HepG2 (cell line): ENCODE measurements around the gene RAPH1. TPM values are rescaled to one million over a fixed set of nuclear protein-coding genes. Genes with fewer than 3 reads are reported as not detected.
A peak's percentile ranks its signal among the peaks of the same experiment; 100 is the strongest.

Experiments used
- ATAC-seq: fragments of 200-7000 bp; cut with Tn5 transposase; 3 replicates; pipeline ENCODE4 v1.9.1; 2020; ENCODE audit warnings: mild to moderate bottlenecking, moderate library complexity
- BruUV-seq: library from RNA; stranded (reverse); fragments of 400-500 nt; replicated peaks from 2 replicates; lab custom pipeline; 2021; lab: Mats Ljungman, UMichigan
- CTCF ChIA-PET: fragments of 300-600 bp; formaldehyde crosslinking; extraction: SDS; loops from one replicate; lab custom pipeline; 2021; ENCODE audit warnings: low total read pairs, inconsistent platforms, low intra/inter-chr PET ratio; lab: Yijun Ruan, JAX
- POLR2A ChIA-PET: fragments of 350-600 bp; sonication (Branson Sonifier 250); formaldehyde crosslinking; loops from one replicate; lab custom pipeline; 2020; ENCODE audit warnings: antibody characterized with exemption, inconsistent platforms; lab: Yijun Ruan, JAX
- DNase-seq: peaks from one replicate; pipeline ENCODE4 v3.0.0-alpha.2; 2015; ENCODE audit warnings: low spot score
- FAIRE-seq: peaks from 3 replicates; lab custom pipeline; 2011; peaks lifted over from hg19 to GRCh38; lab: Jason Lieb, UNC
- H2AFZ ChIP-seq: one replicate; pipeline ENCODE4 v1.6.1; 2011; ENCODE audit warnings: low read length, inconsistent platforms
- H3K27ac ChIP-seq: fragments of 300-600 bp; 3 replicates; pipeline ENCODE4 v1.8.0; 2011; ENCODE audit warnings: mixed run types, mild to moderate bottlenecking, mixed read lengths, low read length, inconsistent platforms; ENCODE audit not compliant: insufficient read depth; ENCODE audit errors: extremely low read length
- H3K27me3 ChIP-seq, 2 experiments: fragments of 200-600 bp in 1 of 2; 2 replicates in 1 of 2; 3 replicates in 1 of 2; pipeline versions ENCODE4 v1.6.0 to v1.8.0; 2011; ENCODE audit warnings: low read length in 2 of 2, mild to moderate bottlenecking in 2 of 2, moderate library complexity in 2 of 2, inconsistent platforms in 1 of 2; ENCODE audit not compliant: insufficient read depth in 2 of 2, control insufficient read depth in 1 of 2
- H3K36me3 ChIP-seq, 2 experiments: fragments of 200-600 bp in 1 of 2; replicated peaks in 1 of 2; 2 replicates in 1 of 2; 3 replicates in 1 of 2; pipeline versions ENCODE4 v1.5.1 to v1.8.0; 2011; ENCODE audit warnings: low read length in 2 of 2, inconsistent platforms in 1 of 2; ENCODE audit not compliant: insufficient read depth in 2 of 2, control insufficient read depth in 1 of 2
- H3K4me1 ChIP-seq: 2 replicates; pipeline ENCODE4 v1.5.1; 2012; ENCODE audit warnings: low read length, inconsistent platforms; ENCODE audit not compliant: insufficient read depth
- H3K4me2 ChIP-seq: 2 replicates; pipeline ENCODE4 v1.6.0; 2011; ENCODE audit warnings: low read depth, low read length, inconsistent platforms
- H3K4me3 ChIP-seq, 3 experiments: fragments of 200-600 bp in 1 of 3; sonication (generic), shearing (Covaris generic) in 1 of 3; replicated peaks in 1 of 3; 2 replicates each; pipeline ENCODE4 v1.5.1; 2011 to 2016; ENCODE audit warnings: low read length in 3 of 3, inconsistent platforms in 2 of 3, low read depth in 2 of 3, mild to moderate bottlenecking in 2 of 3, control low read depth in 1 of 3, mixed read lengths in 1 of 3; ENCODE audit not compliant: insufficient read depth in 1 of 3
- H3K79me2 ChIP-seq: one replicate; pipeline ENCODE4 v1.6.1; 2011; ENCODE audit warnings: low read length, inconsistent platforms; ENCODE audit not compliant: insufficient read depth
- H3K9ac ChIP-seq: 2 replicates; pipeline ENCODE4 v1.6.0; 2011; ENCODE audit warnings: mild to moderate bottlenecking, low read depth, low read length, inconsistent platforms; ENCODE audit not compliant: insufficient read depth
- H3K9me3 ChIP-seq: 2 replicates; pipeline ENCODE4 v1.5.1; 2012; ENCODE audit warnings: mild to moderate bottlenecking, low read length
- H4K20me1 ChIP-seq: 2 replicates; pipeline ENCODE4 v1.6.0; 2011; ENCODE audit warnings: inconsistent platforms, mild to moderate bottlenecking, low read length, moderate library complexity; ENCODE audit not compliant: insufficient read depth
- ASH2L ChIP-seq: fragments of 300-600, 200-600 bp; sonication (generic); IDR thresholded peaks from 2 replicates; pipeline ENCODE4 v1.7.0; 2017; ENCODE audit warnings: low read depth, mild to moderate bottlenecking, moderate library complexity, mixed read lengths, low read length; ENCODE audit not compliant: insufficient read length
- ATAD3A ChIP-seq: sonication (generic); formaldehyde crosslinking; IDR thresholded peaks from 2 replicates; pipeline ENCODE4 v1.4.0; 2020; ENCODE audit warnings: missing genetic modification reagents
- ISX ChIP-seq: sonication (generic); formaldehyde crosslinking; conservative IDR thresholded peaks from 2 replicates; pipeline ENCODE4 v1.5.0; 2020; ENCODE audit warnings: missing genetic modification reagents
- JDP2 ChIP-seq: sonication (generic); formaldehyde crosslinking; IDR thresholded peaks from 2 replicates; pipeline ENCODE4 v1.8.1; 2022; ENCODE audit warnings: missing genetic modification reagents, borderline replicate concordance
- MAFK ChIP-seq, 2 experiments: IDR thresholded peaks in 1 of 2; conservative IDR thresholded peaks in 1 of 2; 2 replicates each; pipeline ENCODE4 v1.6.1; 2011; ENCODE audit warnings: improper control_type of control experiment in 2 of 2, low read length in 2 of 2
- MTA3 ChIP-seq: sonication (generic); formaldehyde crosslinking; IDR thresholded peaks from 2 replicates; pipeline ENCODE4 v1.4.0; 2020; ENCODE audit warnings: missing genetic modification reagents
- PHB2 ChIP-seq: fragments of 450-650 bp; IDR thresholded peaks from 2 replicates; pipeline ENCODE4 v1.6.1; 2018; ENCODE audit not compliant: partially characterized antibody
- RFX1 ChIP-seq: fragments of 450-650 bp; IDR thresholded peaks from 2 replicates; pipeline ENCODE4 v1.6.1; 2017
- SNRNP70 ChIP-seq: fragments of 200-400 bp; formaldehyde crosslinking; IDR thresholded peaks from 2 replicates; pipeline ENCODE4 v1.6.1; 2017; ENCODE audit warnings: mild to moderate bottlenecking, low read depth, low read length, moderate library complexity
- XRCC5 ChIP-seq: fragments of 200-400 bp; formaldehyde crosslinking; optimal IDR thresholded peaks from 2 replicates; pipeline ENCODE3; 2017; ENCODE audit warnings: mild to moderate bottlenecking, low read length
- ZNF124 ChIP-seq: sonication (generic); formaldehyde crosslinking; IDR thresholded peaks from 2 replicates; pipeline ENCODE4 v1.4.0; 2020; ENCODE audit warnings: missing genetic modification reagents
- ZNF367 ChIP-seq: sonication (generic); formaldehyde crosslinking; IDR thresholded peaks from 2 replicates; pipeline ENCODE4 v1.4.0; 2020; ENCODE audit warnings: missing genetic modification reagents, borderline replicate concordance
- ZNF547 ChIP-seq: sonication (generic); formaldehyde crosslinking; IDR thresholded peaks from 2 replicates; pipeline ENCODE4 v1.5.1; 2020; ENCODE audit warnings: mild to moderate bottlenecking, missing genetic modification reagents
- ZNF652 ChIP-seq: IDR thresholded peaks from 2 replicates; pipeline ENCODE4 v1.6.1; 2016; ENCODE audit warnings: low read depth, borderline replicate concordance
- ZSCAN21 ChIP-seq: sonication (generic); formaldehyde crosslinking; IDR thresholded peaks from 2 replicates; pipeline ENCODE4 v1.8.0; 2022; ENCODE audit warnings: mild to moderate bottlenecking, missing genetic modification reagents, moderate library complexity, borderline replicate concordance
- ZSCAN22 ChIP-seq: sonication (generic); formaldehyde crosslinking; IDR thresholded peaks from 2 replicates; pipeline ENCODE4 v1.4.0; 2020; ENCODE audit warnings: mild to moderate bottlenecking, missing genetic modification reagents
- WGBS: methylation state at CpG from one replicate; pipeline ENCODE4 v1.1.6; 2017; ENCODE audit warnings: low lambda C conversion rate; 5-methylcytosine and 5-hydroxymethylcytosine counted together
- in situ Hi-C: cut with HindIII; loops from 2 replicates; pipeline ENCODE4 v1.10.0; 2017; ENCODE audit warnings: low pct_unique_long_range_greater_than_20kb; ENCODE audit not compliant: extremely low pct_ligation_motif_present
- intact Hi-C: fragments of 100-400 bp; cut with micrococcal nuclease; formaldehyde crosslinking; loops from one replicate; pipeline ENCODE4 v1.10.0; 2022; ENCODE audit not compliant: unreplicated experiment
- polyA plus RNA-seq, 8 experiments: library from polyadenylated mRNA; depleted of rRNA in 3 of 8; stranded (reverse) in 7 of 8; unstranded in 1 of 8; fragments of >200 nt; fragmentation: Illumina TruSeq in 4 of 8; extraction: Trizol in 4 of 8; gene quantifications; 2 replicates each; pipeline versions ENCODE4 v1.2.1 to v1.2.3, GENCODE V29; 2011 to 2016; ENCODE audit warnings: low read depth in 4 of 8, missing spikeins in 1 of 8, mixed read lengths in 1 of 8; ENCODE audit not compliant: insufficient read depth in 1 of 8
- total RNA-seq, 5 experiments: library from RNA; depleted of rRNA; stranded (reverse); fragments of >200 nt; fragmentation: Illumina TruSeq; extraction: Trizol; gene quantifications; 2 replicates each; pipeline ENCODE4 v1.2.3, GENCODE V29; 2016; ENCODE audit warnings: low read depth in 1 of 5
- TF ChIP-seq, protein P1 (sequence below): sonication (generic); formaldehyde crosslinking; IDR thresholded peaks from 2 replicates; pipeline ENCODE4 v1.4.0; 2020; ENCODE audit warnings: missing genetic modification reagents, borderline replicate concordance
- TF ChIP-seq, protein P2 (sequence below): sonication (generic); formaldehyde crosslinking; IDR thresholded peaks from 2 replicates; pipeline ENCODE4 v1.9.0; 2021; ENCODE audit warnings: missing genetic modification reagents, borderline replicate concordance

RAPH1 gene
- total and polyA plus RNA-seq, 2 of the 13 experiments (the other 11 are each of a cell fraction or from before 2014, with no cell fraction given), result 5.3 to 6.7 TPM

DNA sequence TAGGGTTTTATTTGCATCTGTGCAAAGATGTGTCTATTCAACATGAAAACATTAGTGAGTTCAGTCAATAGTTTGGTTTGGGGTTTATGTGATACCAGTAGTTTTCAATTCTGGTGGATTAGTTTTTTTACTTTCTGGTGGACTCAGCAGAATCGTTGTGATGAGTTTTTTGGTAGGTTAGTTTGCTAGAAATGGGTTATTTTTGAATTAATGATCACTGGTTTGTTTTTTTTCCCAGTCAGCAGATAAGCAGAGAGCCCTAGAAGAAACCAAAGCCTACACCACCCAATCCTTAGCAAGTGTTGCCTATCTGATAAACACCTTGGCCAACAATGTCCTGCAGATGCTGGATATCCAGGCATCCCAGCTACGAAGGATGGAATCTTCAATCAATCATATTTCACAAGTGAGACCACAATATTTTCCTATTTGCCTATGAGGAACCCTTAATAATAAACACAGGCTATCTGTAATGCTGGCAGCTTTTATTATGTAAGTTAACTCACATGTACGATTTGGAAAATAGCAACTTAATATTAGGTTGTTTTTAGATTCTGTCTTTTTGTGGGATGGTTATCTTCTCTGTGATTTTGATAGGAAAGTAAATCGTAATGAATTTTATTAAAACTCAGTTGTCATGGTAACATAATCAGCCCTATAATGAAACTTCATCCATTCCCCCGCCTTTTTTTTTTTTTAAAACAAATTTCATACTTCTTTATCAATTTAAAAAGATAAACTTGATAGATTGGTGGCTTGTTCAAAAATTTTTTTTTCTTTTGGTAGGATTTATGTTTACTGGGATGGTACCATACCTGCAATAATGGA, 168.2 kb downstream of the RAPH1 start:
- ChIA-PET CTCF (no interaction called here), POLR2A (no interaction called here)
- no peaks in the 10 kb centered on the region for H3K4me1 ChIP-seq
- 90% methylated on average over 5 of the region's 5 CpGs for WGBS
- DNase-seq (no peak), ATAC-seq (no peak), FAIRE-seq (no peak)
- no peak overlapping the region for H3K27ac ChIP-seq
- in situ Hi-C loops (no loop called here), intact Hi-C loops (no loop called here)
- H3K36me3 ChIP-seq, result peaks cover 5 to 13% of the 10 kb centered on the region in 2 experiments; a peak in 4 of 5 replicates
- no peaks in the 10 kb centered on the region for H3K27me3 ChIP-seq
- peaks cover 1% of the 10 kb centered on the region for H3K79me2 ChIP-seq
- H4K20me1 ChIP-seq, result no peaks in the 10 kb centered on the region
- BruUV-seq, result no TSS peak
- no peak overlapping the region for H2AFZ ChIP-seq
- H3K4me2 ChIP-seq, result no peak overlapping the region
- H3K4me3 ChIP-seq, result no peak overlapping the region
- H3K9ac ChIP-seq, result no peak overlapping the region
- H3K9me3 ChIP-seq, result no peaks in the 10 kb centered on the region
- no peak for TF ChIP-seq PHB2
- no peak for TF ChIP-seq MTA3
- no peak for TF ChIP-seq XRCC5
- no peak for TF ChIP-seq ZNF124 (CRISPR knock-in tag)
- no peak for TF ChIP-seq ATAD3A (CRISPR knock-in tag)
- no peak for TF ChIP-seq ZSCAN21 (CRISPR knock-in tag)
- no peak for TF ChIP-seq ZNF367
- TF ChIP-seq, protein P1, sequence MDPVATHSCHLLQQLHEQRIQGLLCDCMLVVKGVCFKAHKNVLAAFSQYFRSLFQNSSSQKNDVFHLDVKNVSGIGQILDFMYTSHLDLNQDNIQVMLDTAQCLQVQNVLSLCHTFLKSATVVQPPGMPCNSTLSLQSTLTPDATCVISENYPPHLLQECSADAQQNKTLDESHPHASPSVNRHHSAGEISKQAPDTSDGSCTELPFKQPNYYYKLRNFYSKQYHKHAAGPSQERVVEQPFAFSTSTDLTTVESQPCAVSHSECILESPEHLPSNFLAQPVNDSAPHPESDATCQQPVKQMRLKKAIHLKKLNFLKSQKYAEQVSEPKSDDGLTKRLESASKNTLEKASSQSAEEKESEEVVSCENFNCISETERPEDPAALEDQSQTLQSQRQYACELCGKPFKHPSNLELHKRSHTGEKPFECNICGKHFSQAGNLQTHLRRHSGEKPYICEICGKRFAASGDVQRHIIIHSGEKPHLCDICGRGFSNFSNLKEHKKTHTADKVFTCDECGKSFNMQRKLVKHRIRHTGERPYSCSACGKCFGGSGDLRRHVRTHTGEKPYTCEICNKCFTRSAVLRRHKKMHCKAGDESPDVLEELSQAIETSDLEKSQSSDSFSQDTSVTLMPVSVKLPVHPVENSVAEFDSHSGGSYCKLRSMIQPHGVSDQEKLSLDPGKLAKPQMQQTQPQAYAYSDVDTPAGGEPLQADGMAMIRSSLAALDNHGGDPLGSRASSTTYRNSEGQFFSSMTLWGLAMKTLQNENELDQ, result no peak
- TF ChIP-seq ISX (CRISPR knock-in tag), result no peak
- TF ChIP-seq ZNF547, result no peak
- no peak for TF ChIP-seq JDP2 (CRISPR knock-in tag)
- TF ChIP-seq SNRNP70, result no peak
- peak; percentile 53; the same call in 1 of the 2 replicates for TF ChIP-seq RFX1
- TF ChIP-seq ZNF652, result no peak
- TF ChIP-seq, protein P2, sequence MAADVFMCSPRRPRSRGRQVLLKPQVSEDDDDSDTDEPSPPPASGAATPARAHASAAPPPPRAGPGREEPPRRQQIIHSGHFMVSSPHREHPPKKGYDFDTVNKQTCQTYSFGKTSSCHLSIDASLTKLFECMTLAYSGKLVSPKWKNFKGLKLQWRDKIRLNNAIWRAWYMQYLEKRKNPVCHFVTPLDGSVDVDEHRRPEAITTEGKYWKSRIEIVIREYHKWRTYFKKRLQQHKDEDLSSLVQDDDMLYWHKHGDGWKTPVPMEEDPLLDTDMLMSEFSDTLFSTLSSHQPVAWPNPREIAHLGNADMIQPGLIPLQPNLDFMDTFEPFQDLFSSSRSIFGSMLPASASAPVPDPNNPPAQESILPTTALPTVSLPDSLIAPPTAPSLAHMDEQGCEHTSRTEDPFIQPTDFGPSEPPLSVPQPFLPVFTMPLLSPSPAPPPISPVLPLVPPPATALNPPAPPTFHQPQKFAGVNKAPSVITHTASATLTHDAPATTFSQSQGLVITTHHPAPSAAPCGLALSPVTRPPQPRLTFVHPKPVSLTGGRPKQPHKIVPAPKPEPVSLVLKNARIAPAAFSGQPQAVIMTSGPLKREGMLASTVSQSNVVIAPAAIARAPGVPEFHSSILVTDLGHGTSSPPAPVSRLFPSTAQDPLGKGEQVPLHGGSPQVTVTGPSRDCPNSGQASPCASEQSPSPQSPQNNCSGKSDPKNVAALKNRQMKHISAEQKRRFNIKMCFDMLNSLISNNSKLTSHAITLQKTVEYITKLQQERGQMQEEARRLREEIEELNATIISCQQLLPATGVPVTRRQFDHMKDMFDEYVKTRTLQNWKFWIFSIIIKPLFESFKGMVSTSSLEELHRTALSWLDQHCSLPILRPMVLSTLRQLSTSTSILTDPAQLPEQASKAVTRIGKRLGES (CRISPR knock-in tag), result no peak
- peak; percentile 30 to 44; a peak in 3 of 4 replicates for TF ChIP-seq MAFK (conservative IDR thresholded peaks at IDR 0.05 in 1 of 2, IDR thresholded peaks at IDR 0.05 in 1 of 2; ENCODE audit: low read length in 2 of 2)
- no peak for TF ChIP-seq ASH2L
- TF ChIP-seq ZSCAN22 (CRISPR knock-in tag), result no peak
